Stimulated activated CD4-positive, alpha-beta T cell treated with anti-CD3 and anti-CD28 coated beads, Interleukin-2, amount 100 ng/mL, for 24 hours (primary cell): ENCODE data around the gene IFT88.

Experiments
- DNase-seq, 2 donors: peaks; one replicate each; pipeline ENCODE4 v3.0.0-alpha.2; 2020

Gene IFT88

GRCh38 chr13:20565115-20565736 is 1.7 kb upstream of the IFT88 start:
- no peak for DNase-seq

GRCh38 chr13:20566468-20566897 is 474 bp upstream of the IFT88 start:
- no peak for DNase-seq

GRCh38 chr13:20567881-20568528 is 1.0 kb downstream of the IFT88 start:
- no peak for DNase-seq

DNA sequence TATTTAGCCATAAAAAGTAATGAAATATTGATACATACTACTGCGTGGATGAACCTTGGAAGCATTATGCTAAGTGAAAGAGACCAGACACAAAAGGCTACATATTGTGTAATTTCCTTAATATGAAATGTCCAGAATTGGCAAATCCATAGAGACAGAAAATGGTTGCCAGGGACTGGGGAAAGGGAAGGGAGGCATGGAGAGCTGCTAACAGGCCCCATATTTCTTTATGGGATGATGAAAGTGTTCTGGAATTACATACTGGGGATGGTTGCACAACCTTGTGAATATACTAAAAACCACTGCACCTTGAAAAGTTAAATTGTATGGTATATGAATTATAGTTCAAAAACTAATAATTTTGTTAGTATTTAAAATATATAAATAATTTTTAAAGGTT is 3.6 kb downstream of the IFT88 start:
- DNase-seq = no peak

DNA sequence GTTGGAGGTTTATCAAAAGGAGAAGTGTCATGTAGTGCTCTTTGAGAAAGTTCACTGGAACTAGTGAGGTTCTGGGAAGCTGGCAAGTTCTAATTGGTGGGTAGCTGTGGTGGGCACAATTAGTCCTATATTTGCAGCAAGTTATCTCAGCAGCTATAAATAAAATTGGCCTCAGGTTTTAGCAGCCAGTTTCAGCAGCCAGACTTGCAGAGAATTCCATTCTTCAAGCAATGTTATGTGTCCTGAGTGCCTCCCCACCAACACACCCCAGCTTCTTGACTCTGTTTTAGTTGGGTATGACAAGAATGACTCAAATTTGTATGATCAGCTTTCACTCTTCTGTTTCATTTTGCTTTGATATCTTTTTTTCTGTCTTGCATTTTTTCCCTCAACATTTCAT is 4.7 kb downstream of the IFT88 start:
- DNase-seq = no peak

- DNase-seq = no peak
Measured at GRCh38 chr13:20573186-20573585, 6.2 kb downstream of the IFT88 start.

DNA sequence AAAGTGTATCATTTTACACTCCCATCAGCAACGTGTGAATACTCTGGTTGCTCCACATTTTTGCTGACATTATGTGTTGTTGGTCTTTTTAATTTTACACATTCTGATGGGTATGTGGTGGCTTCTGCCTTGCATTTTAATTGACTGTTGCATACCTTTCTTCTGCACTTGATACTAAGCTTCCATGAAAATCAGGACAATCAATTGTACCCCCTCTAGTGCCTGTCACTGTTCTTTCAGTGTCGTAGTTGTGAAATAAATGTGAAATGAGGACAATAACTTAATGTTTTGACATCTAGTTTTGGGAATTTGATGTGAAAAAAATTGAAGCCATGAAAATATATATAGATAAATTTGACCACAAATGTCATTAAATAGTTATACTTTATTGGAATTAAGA is 6.7 kb downstream of the IFT88 start:
- no peak for DNase-seq

GRCh38 chr13:20579191-20579590 is 12.2 kb downstream of the IFT88 start:
- DNase-seq = no peak

GRCh38 chr13:20580257-20580656 is 13.3 kb downstream of the IFT88 start:
- no peak for DNase-seq

GRCh38 chr13:20582026-20582425 is 15.1 kb downstream of the IFT88 start:
- no peak for DNase-seq

DNA sequence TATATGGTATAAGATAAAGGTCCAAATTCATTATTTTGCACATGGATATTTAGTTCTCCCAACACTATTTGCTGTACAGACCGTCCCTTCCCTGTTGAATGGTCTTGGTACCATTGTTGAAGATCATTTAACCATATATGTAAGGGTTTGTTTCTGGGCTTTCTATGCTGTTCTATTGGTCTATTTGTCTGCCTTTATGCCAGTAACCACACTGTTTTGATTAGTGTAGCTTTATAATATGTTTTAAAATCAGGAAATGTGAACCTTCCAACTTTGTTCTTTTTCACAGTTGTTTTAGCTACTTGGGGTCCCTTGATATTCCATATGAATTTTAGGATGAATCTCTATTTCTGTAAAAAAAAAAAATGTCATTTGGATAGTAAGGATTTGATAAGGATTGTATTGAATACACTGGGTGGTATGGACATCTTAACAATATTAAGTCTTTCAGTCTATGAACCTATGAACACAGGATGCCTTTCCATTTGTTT is 16.9 kb downstream of the IFT88 start:
- no peak for DNase-seq

- no peak for DNase-seq
Measured at GRCh38 chr13:20585371-20585770, 18.4 kb downstream of the IFT88 start.

DNA sequence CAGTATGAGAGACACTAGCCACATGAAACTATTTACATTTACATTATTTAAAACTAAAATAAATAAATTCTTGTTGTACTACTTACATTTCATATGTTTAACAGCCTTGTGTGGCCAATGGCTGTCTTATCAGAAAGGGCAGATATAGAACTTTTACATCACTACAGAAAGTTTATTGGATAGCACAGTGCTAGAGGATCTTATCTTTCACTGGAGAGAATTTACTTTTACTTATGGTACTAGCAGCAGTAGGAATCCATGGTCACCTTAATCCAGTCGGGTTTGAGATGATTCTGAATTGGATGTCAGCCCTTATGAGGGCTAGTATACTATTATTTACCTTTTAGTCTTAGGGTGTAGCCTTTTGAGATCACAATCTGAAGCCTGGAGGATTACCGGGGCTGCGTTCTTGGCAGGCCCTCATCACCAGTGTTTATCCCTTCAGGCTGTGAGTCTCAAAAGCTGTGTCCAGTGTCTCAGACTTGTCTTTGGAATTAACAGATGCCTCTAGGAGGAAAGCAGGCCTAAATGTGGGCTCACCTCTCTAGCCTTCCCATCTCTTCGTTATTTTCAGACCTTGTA is 21.7 kb downstream of the IFT88 start:
- DNase-seq = no peak

DNA sequence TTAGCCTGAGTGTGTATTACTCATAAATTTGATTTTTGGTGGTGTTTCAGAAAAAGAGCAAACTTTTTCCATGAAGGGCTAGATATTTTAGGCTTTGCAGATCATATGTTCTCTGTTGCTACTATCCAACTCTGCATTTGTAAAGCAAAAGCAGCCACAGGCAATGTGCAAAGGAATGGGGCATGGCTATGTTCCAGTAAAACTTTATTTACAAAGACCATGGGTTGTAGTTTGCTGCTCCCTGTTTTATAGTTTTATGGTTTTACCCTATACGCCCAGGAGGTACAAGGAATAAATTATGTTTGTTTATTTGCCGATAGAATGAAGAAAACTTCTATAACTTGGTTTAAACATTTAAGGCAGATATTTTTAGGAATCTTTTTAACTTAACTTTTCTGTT is 23.6 kb downstream of the IFT88 start:
- no peak for DNase-seq

GRCh38 chr13:20592606-20593005 is 25.6 kb downstream of the IFT88 start:
- no peak for DNase-seq

DNA sequence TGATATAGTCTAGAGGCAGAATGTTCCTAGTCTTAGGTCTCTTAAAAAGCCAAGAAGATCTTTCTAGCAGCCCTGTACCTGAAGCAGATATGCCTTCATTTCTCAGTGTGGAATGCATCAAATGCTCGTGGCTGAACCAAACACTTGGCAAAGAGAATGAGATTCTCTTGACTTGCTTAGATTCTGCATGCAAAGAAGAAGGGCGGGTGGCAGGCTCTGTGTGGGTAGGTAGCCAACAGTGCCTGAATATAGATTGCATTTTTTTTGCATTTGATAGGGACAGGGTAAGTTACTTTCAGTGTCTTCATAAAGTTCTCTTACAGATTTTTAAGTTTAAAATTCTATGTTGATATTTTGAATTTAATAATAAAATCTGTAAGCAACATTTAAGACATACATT is 27.3 kb downstream of the IFT88 start:
- no peak for DNase-seq

GRCh38 chr13:20607015-20607414 is 40.1 kb downstream of the IFT88 start:
- DNase-seq = no peak

GRCh38 chr13:20608438-20609020 is 41.6 kb downstream of the IFT88 start:
- no peak for DNase-seq

DNA sequence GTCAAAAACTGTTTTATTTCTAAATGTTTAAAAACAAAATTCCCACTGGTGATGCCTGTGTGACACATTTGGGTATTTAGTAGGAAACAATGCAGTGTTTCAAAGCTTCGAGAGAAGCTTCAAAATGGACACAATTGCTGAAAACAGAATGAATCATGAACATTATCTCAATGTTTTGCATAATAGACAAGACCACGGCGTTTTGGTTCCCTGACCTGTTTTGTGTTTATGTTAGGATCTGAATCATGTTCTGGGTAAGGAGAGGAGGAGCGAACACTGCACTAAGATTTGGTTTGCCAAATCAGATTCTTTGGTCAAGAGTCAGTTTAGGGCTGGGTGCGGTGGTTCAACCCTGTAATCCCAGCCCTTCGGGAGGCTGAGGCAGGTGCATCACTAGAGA is 42.2 kb downstream of the IFT88 start:
- no peak for DNase-seq

GRCh38 chr13:20610006-20610405 is 43.0 kb downstream of the IFT88 start:
- no peak for DNase-seq

DNA sequence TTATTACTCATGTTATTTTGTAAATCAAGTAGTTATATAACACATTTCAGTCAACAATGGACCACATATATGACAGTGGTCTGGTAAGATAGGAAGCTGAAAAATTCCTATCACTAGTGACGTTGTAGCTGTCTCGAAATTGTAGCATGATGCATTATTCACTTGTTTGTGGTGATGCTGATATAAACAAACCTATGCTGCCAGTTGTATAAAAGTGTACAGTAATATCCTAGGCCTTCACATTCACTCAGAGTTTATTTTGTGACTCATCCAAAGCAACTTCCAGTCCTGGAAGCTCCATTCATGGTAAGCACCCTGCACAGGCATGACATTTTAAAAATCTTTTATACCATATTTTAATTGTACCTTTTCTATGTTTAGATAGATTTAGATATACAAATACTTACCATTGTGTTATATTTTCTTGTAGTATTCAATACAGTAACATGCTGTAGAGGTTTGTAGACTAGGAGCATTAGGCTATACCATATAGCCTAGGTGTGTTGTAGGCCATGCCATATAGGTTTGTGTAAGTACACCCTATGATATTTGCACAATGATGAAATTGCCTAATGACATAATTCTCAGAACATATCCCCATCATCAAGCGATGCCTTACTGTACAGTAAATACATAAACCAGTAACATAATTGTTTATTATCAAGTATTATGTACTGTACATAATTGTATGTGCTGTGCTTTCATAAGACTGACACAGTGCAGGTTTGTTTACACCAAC is 49.3 kb downstream of the IFT88 start:
- DNase-seq = no peak

GRCh38 chr13:20623000-20623399 is 56.0 kb downstream of the IFT88 start:
- no peak for DNase-seq

DNA sequence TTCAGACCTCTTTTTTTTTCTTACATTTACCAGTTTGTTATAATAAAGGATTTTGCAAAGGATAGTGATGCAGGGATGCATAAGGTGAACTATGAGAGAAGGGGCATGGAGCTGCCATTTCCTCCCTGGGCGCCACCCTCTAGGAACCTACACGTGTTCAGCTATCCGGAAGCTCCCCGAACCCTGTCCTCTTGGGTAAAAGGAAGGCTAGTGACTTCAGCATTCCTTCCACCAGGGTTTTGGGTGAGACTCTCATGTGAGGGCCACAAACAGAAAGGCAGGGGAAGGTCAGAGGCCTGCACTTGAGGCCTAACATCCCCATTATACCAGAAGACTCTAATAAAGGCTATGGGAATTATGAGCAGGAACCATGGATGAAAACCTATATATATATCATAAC is 57.3 kb downstream of the IFT88 start:
- no peak for DNase-seq
